Renal cortex interstitium (tissue), 15 donors: ENCODE data around the gene SMIM31. TPM values are rescaled to one million over a fixed set of nuclear protein-coding genes. Genes with fewer than 3 reads are reported as not detected.
A peak's percentile ranks its signal among the peaks of the same experiment; 100 is the strongest.

ENCODE experiments used
- DNase-seq, 11 donors: peaks; one replicate each; pipeline ENCODE4 v3.0.0-alpha.2; 2013; ENCODE audit warnings: low read depth in 9 of 11, low spot score in 4 of 11; ENCODE audit errors: extremely low read depth in 1 of 11
- long read RNA-seq, 16 experiments: transcript quantifications; one replicate each; lab custom pipeline, GENCODE V29; 2026
- polyA plus RNA-seq, 3 donors: library from polyadenylated mRNA; unstranded; fragments of 120-200 nt; gene quantifications; one replicate each; pipeline ENCODE4 v1.2.1, GENCODE V29; 2013; ENCODE audit not compliant: insufficient read length in 3 of 3

SMIM31 gene
- polyA plus RNA-seq: under 1 TPM; 0.21 to 0.70 (median 0.29) TPM
- long read RNA-seq, donor 1: 0 reads
- long read RNA-seq, donor 2: 0 reads
- long read RNA-seq, donor 3: 0 reads
- long read RNA-seq, donor 4, partial matches to known transcripts: 0 of 1 reads
- long read RNA-seq, donor 4, other reads (novel, unspliced or antisense): 0 of 1 reads
- long read RNA-seq, donor 5: 0 reads
- long read RNA-seq, donor 6: 0 reads
- long read RNA-seq, donor 7: 0 reads
- long read RNA-seq, donor 8: 0 reads
- long read RNA-seq, donor 9: 0 reads
- long read RNA-seq, donor 10: 0 reads
- long read RNA-seq, donor 11, partial matches to known transcripts: 0 of 1 reads
- long read RNA-seq, donor 11, other reads (novel, unspliced or antisense): 0 of 1 reads
- long read RNA-seq, donor 12: 0 reads
- long read RNA-seq, donor 13: 0 reads
- long read RNA-seq, donor 14: 0 reads
- long read RNA-seq, donor 15, partial matches to known transcripts: 0 of 1 reads
- long read RNA-seq, donor 15, other reads (novel, unspliced or antisense): 0 of 1 reads
- long read RNA-seq, donor 16: 0 reads

DNA sequence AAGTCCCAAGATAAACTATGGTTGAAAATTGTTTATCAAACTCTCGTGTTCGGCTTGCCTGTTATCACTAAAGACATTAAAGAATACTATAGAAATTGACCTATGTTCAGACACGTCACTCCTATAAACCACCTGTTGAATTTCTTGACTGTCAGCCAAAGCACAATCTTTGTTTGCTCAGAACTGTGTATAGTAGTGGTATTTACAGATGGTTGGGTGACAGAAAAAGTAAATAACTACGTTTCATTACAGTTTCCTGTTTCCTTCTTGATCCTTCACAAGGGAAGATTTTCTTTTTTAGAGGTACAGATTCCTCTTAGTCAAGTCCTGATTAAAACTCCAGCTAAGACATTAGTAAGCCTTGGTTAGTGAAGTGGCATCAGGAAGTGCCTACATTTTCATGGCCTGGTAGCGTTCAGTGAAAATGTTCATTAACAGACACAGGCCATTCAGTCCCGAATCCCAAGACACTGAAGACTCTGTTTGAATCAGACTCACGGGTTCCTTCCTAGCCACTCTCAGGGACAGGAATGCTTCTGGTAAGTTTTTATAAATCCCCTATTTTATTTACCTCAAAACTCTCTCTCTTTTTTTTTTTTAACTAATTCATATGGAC is at the start of gene SMIM31:
TSS of gene SMIM31 (plus strand) at position 259 of the 616 bp plus-strand sequence. CDS start 16,313 bp downstream, outside the sequence.
- no peak for DNase-seq

- DNase-seq: no peak
Measured at GRCh38 chr4:164706675-164707074, 47.3 kb upstream of the SMIM31 start.

DNA sequence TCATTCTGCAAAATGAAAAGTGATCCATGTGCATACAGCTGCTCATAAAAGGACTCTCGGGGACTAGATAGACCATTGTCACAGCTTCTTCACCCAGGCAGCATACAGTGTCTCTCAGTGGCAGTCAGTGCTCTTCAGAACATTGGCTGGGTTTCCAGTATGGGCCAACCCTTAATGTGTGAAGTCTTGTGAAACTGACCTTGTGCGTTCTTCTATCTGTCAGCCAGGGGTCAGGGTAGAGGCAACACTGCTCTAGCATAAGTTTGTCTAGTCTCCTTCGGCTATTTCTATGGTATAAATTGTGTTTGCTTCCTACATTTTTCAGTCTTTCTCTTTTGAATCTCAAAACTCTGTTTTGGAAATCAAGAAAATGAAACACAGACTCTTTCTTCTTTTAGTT is 37.0 kb upstream of the SMIM31 start:
- DNase-seq: no peak

GRCh38 chr4:164718827-164719226 is 35.1 kb upstream of the SMIM31 start:
- no peak for DNase-seq

GRCh38 chr4:164725066-164725465 is 28.9 kb upstream of the SMIM31 start:
- no peak for DNase-seq

DNA sequence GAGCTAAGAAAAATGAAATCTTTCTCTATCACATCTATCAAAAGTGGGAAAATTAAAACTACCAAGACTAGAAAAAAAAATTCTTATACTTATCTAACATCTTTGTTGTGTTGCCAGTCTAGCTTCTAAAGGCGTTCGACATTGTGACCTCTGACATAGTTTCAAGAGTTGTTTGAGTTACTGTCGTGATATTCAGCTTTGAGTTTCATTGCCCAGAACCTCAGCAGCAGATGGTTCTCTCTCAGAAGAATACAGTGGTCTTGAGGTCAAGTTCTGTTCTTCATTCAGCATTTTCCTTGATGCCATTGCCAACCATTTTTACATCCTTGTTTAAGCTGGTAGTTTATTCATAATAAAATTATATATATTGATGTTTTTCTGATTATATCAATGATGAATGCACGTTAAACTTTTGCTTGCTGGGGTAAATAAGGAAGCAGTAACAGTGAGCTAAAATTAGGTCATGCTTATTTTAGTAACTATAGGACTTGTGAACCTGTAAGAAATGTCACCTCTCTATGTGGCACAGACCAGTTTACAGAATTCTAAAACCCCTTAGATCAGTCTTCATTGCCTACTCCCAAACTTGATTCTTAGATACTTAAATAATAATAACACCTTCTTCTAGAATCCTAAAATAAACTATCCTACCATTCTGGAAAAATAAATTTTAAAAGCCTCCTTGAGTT is 23.1 kb upstream of the SMIM31 start:
- no peak for DNase-seq

GRCh38 chr4:164731827-164732474 is 22.0 kb upstream of the SMIM31 start:
- DNase-seq: peak in 9 of 11 donors; percentile 17 to 43 (median 23)

- DNase-seq: no peak
Measured at GRCh38 chr4:164734484-164734883, 19.4 kb upstream of the SMIM31 start.

DNA sequence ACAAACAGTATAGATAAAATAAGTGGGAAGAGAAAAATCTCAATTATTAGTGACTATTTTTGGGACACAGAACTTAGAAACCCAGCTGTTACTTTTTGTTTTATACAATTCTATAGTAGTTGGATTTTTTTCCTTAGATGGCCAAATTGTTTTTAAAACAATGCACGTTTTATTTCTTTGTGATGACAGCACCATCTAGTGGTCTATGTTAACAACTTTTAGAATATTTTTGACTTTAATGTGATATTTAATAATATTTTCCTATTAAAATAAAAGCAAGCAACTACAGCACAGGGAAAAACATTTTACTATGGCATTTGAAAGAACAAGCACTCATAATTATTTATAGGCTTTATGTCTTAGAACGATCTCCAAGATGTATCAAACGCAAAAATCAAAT is 5.6 kb upstream of the SMIM31 start:
- no peak for DNase-seq

- DNase-seq: no peak
Measured at GRCh38 chr4:164755432-164755831, 1.5 kb downstream of the SMIM31 start.

DNA sequence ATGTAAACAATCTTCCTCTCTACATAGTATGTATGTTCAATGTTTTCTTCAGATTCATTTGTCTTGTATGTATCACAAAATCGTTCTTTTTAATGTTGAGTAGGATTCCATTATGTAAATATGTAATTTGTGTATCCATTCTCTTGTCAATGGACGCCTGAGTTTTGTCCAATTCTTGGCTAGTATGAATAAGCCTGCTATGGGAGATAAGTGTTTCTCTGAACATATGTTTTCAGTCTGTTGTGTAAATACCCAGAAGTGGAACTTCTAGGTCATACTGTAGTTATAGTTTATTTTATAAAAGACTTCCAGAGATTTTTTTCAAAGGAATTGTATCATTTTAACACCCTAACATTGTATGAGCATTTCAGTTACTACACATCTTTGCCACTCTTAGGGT is 2.8 kb downstream of the SMIM31 start:
- DNase-seq: no peak

DNA sequence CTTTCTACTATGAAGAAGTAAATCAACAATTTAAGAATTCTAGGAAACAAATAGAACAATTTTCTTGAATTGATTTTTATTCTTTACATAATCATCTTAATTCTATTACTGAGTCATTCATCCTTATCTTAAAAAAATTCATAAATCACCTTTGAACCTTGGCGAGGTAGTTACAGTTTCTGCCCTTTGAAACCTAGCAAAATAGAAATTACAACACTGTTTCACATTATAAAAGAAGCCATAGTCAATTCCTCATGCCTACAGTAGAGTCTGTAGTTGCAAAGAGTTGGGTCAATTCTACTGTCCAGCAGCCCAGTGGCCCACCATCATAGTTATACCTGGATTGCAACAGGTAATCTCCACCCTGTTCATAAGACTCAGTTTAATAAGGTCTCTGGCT is 7.3 kb downstream of the SMIM31 start:
- DNase-seq: no peak

DNA sequence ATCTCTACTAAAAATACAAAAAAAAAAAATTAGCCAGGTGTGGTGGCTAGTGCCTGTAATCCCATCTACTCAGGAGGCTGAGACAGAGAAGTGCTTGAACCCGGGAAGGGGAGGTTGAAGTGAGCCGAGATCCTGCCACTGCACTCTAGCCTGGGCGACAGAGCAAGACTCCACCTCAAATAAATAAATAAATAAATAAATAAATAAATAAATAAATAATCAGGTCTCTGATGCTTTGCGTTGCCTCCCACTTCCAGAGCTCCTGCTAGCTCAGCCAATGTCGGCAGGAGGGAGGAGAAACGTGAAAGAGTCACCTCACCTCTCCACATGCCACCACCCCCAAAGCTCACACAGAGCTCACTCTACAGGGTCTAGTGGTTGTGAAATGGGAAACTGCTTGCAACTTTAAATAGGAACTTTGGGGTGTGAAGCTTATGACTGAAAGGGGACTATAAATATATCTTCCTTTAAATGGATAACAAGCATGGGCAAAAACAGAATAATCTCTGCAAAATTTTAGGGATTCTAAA is 7.9 kb downstream of the SMIM31 start:
- no peak for DNase-seq

DNA sequence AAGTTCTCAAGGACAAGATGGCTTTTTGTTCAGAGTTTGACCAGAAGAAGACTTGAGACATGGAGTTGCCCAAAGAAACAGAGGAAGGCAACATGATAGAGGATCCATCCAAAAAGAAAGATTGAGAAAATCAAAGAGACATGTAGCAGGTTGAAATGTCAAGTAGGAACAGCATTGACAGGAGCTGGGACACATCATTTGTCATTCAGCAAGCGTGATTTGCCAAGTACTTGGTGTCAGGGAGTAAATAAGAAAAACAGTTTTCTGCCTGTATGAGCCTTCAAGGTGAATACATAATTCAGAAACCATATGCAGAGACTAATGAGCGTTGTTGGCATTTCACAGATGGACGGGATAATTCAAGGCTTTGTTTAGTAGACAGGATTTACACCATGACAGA is 11.2 kb downstream of the SMIM31 start:
- DNase-seq: no peak

DNA sequence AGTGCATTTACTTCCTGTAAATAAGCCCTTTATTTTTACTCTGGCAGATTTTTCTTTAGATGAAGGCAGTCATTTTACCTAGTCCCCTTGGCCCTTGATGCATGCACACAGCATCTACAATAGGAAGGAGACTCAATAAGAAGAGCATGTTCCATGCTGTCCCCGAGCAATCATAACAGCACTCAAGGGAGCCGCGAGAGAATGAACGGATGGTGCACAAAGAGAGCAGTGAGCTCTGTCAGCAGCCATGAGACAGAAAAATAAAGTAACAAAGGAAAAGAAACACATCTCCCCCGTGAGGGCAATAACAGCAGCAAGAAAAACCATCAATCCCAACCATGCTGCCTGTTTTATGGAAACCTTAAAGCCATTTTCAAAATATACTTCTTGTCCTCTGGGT is 11.9 kb downstream of the SMIM31 start:
- DNase-seq: no peak

DNA sequence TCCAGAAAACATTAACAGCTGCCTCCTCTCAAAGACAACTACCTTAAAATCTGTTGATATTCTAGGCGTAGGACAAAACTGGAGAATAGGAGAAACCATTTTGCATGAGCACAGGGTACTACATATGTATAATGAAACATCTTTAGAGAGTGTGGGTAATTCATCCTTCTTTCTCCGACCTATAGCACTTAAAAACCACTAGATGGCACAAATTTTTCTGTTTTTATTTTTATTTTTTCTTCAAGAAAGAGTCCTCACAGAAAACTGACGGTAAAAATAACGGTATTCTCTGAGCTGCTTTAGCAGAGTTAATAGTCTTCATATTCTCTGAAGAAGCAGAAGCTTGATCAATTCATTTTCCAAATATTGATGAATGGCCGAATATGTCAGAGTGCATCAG is 14.6 kb downstream of the SMIM31 start:
- DNase-seq: no peak

GRCh38 chr4:164770010-164770724 is 16.2 kb downstream of the SMIM31 start:
- no peak for DNase-seq

DNA sequence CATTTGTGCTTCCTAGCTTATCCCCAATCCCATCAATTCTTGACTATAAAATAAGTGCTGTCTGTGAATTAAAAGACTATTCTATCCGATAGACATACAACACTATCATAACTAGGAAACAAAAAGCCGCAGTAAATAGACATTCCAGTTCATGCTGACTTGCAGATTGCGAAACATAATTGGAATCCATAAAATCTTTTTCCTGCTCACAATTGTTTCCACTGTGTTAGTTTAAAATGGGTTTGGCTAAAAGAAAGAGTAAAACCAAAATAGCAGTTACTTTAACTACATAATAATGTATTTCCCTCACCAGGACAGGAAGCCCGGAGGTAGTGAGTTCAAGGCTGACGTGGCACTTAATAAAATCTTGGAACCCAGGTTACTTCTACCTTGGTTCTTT is 17.2 kb downstream of the SMIM31 start:
- DNase-seq: no peak

DNA sequence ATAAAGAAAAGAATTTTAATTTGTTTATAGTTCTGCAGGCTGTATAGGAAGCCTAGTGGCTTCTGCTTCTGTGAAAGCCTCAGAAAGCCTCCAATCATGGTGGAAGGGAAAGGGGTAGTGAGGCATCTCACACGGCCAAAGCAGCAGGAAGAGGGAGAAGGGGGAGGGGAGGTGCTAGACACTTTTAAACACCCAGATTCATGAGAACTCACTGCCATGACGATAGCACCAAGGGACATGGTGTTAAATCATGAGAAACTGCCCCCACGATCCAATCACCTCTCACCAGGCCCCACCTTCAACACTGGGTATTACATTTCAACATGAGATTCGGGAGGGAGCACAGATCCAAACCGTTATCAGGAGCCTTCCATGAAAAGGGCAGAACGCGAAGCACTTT is 18.1 kb downstream of the SMIM31 start:
- no peak for DNase-seq
